ENCODE results near the gene B4GALT1.

DNA sequence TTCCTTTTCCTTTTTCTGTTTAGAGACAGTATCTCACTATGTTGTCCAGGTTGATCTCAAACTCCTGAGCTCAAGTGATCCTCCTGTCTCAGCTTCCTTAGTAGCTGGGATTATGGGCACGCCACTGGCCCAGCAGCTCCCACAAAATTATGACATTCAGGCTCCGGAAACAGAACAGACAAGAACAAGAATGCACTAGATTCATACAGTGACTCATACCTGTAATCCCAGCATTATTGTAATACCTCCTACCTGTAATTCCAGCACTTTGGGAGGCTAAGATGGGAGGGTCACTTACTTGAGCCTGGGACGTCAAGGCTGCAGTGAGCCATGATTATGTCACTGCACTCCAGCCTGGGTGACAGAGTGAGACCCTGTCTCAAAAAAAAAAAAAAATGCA is 26.7 kb upstream of the B4GALT1 start:
- TF ChIP-seq, protein P1, sequence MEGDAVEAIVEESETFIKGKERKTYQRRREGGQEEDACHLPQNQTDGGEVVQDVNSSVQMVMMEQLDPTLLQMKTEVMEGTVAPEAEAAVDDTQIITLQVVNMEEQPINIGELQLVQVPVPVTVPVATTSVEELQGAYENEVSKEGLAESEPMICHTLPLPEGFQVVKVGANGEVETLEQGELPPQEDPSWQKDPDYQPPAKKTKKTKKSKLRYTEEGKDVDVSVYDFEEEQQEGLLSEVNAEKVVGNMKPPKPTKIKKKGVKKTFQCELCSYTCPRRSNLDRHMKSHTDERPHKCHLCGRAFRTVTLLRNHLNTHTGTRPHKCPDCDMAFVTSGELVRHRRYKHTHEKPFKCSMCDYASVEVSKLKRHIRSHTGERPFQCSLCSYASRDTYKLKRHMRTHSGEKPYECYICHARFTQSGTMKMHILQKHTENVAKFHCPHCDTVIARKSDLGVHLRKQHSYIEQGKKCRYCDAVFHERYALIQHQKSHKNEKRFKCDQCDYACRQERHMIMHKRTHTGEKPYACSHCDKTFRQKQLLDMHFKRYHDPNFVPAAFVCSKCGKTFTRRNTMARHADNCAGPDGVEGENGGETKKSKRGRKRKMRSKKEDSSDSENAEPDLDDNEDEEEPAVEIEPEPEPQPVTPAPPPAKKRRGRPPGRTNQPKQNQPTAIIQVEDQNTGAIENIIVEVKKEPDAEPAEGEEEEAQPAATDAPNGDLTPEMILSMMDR (IDR thresholded peaks at IDR 0.05) = no peak
- no peak for TF ChIP-seq POLR2A (IDR thresholded peaks at IDR 0.05)

Measured in uterus (tissue), 2 donors.